Glutamatergic neuron (in vitro differentiated cells): ENCODE results near the gene TTC29. TPM values are rescaled to one million over a fixed set of nuclear protein-coding genes. Genes with fewer than 3 reads are reported as not detected.
"Not testable (repeated sequence)": the region's sequence is repeated elsewhere in the genome, so short reads cannot be mapped to it uniquely, and the experiment has no call there.

Source experiments
- DNase-seq: peaks from one replicate; pipeline ENCODE4 v3.0.0; 2022
- H3K27ac Mint-ChIP-seq: one replicate; pipeline ENCODE4 v1.8.0; 2020; ENCODE audit warnings: mild to moderate bottlenecking, mixed read lengths, inconsistent platforms; ENCODE audit not compliant: unreplicated experiment
- H3K27me3 Mint-ChIP-seq: one replicate; pipeline ENCODE4 v1.8.0; 2020; ENCODE audit warnings: mild to moderate bottlenecking, moderate library complexity, mixed read lengths, inconsistent platforms; ENCODE audit not compliant: unreplicated experiment
- H3K36me3 Mint-ChIP-seq: one replicate; pipeline ENCODE4 v1.8.0; 2020; ENCODE audit warnings: mild to moderate bottlenecking, mixed read lengths, inconsistent platforms; ENCODE audit not compliant: unreplicated experiment
- H3K4me1 Mint-ChIP-seq: one replicate; pipeline ENCODE4 v1.8.0; 2020; ENCODE audit warnings: mild to moderate bottlenecking, low read depth, mixed read lengths, inconsistent platforms; ENCODE audit not compliant: unreplicated experiment
- H3K4me3 Mint-ChIP-seq: one replicate; pipeline ENCODE4 v1.8.0; 2020; ENCODE audit warnings: mild to moderate bottlenecking, mixed read lengths, inconsistent platforms; ENCODE audit not compliant: unreplicated experiment
- H3K9me3 Mint-ChIP-seq: one replicate; pipeline ENCODE4 v1.8.0; 2020; ENCODE audit warnings: mild to moderate bottlenecking, moderate library complexity, mixed read lengths, inconsistent platforms; ENCODE audit not compliant: unreplicated experiment
- total RNA-seq: library from RNA; stranded (reverse); fragmentation: NEBNext Ultra II Directional; extraction: Animal tissue kit (Norgen Biotek cat#: 25700); gene quantifications from one replicate; pipeline ENCODE4 v1.2.1, GENCODE V29; 2021; ENCODE audit not compliant: unreplicated experiment
- TF ChIP-seq, protein P1 (sequence below): fragments of 200-600 bp; sonication (generic); IDR thresholded peaks from one replicate; pipeline ENCODE4 v1.5.0; 2021; ENCODE audit not compliant: partially characterized antibody, unreplicated experiment

Gene TTC29
- total RNA-seq, 1 donor from 2014 or later: 0.44 TPM

DNA sequence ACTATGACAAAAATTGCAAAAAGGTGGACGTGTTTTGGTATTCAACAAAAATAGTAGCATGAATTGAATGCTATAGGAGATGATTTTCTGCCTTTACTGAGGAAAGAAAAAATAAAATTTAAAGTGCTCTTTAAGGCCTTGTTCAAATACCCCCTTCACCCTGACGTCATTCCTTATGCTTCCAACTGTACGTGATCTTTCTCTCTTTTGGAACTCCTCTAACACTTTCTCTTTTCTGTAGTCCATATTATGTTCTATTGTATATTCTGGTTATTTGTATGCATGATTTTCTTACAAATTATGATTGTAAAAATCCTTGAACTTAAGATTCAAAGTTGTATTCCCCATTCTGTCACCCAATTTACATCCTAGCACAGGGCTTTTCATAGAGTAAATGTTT, 206.5 kb downstream of the TTC29 start:
- H3K27me3 Mint-ChIP-seq: no peaks in the 10 kb centered on the region
- H3K9me3 Mint-ChIP-seq: peaks cover 4% of the 10 kb centered on the region
- H3K36me3 Mint-ChIP-seq: peaks cover 6% of the 10 kb centered on the region
- DNase-seq: no peak
- H3K27ac Mint-ChIP-seq: no peak overlapping the region
- no peak overlapping the region for H3K4me3 Mint-ChIP-seq
- TF ChIP-seq, protein P1, sequence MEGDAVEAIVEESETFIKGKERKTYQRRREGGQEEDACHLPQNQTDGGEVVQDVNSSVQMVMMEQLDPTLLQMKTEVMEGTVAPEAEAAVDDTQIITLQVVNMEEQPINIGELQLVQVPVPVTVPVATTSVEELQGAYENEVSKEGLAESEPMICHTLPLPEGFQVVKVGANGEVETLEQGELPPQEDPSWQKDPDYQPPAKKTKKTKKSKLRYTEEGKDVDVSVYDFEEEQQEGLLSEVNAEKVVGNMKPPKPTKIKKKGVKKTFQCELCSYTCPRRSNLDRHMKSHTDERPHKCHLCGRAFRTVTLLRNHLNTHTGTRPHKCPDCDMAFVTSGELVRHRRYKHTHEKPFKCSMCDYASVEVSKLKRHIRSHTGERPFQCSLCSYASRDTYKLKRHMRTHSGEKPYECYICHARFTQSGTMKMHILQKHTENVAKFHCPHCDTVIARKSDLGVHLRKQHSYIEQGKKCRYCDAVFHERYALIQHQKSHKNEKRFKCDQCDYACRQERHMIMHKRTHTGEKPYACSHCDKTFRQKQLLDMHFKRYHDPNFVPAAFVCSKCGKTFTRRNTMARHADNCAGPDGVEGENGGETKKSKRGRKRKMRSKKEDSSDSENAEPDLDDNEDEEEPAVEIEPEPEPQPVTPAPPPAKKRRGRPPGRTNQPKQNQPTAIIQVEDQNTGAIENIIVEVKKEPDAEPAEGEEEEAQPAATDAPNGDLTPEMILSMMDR: no peak
- H3K4me1 Mint-ChIP-seq: no peaks in the 10 kb centered on the region

DNA sequence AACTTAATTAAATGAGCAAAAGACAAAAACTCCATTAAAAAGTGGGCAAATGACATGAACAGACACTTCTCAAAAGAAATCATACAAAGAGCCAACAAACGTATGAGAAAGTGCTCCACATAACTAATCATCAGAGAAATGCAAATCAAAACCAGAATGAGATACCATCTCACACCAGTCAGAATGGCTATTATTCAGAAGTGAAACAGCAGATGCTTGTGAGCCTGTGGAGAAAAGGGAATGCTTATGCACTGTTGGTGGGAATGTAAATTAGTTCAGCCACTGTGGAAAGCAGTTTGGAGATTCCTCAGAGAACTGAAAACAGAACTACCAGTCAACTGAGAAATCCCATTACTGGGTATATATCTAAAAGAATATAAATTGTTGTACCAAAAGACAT, 222.1 kb downstream of the TTC29 start:
- not testable (repeated sequence) for H3K9me3 Mint-ChIP-seq, H3K27me3 Mint-ChIP-seq, H3K4me3 Mint-ChIP-seq, H3K36me3 Mint-ChIP-seq, DNase-seq, H3K27ac Mint-ChIP-seq, H3K4me1 Mint-ChIP-seq

DNA sequence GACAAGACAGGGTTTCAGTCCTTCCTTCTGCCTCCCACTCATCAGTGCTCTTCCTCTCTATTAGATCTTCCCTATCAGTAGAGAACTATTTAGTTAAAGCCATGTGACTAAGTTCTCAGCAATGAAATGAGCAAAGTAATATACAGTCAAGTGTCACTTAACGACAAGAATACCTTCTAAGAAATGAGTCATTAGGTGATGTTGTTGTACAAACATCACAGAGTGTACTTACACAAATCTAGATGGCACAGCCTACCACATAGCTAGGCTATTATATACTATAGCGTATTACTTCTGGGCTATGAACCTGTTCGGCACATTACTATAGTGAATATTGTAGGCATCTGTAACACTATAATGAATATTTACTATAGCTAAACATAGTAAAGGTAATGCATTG, 235.7 kb downstream of the TTC29 start:
- TF ChIP-seq, protein P1: no peak
- peaks cover 2% of the 10 kb centered on the region for H3K9me3 Mint-ChIP-seq
- H3K4me1 Mint-ChIP-seq: peaks cover 8% of the 10 kb centered on the region
- H3K27ac Mint-ChIP-seq: no peak overlapping the region
- no peaks in the 10 kb centered on the region for H3K36me3 Mint-ChIP-seq
- H3K27me3 Mint-ChIP-seq: no peaks in the 10 kb centered on the region
- DNase-seq: no peak
- no peak overlapping the region for H3K4me3 Mint-ChIP-seq

DNA sequence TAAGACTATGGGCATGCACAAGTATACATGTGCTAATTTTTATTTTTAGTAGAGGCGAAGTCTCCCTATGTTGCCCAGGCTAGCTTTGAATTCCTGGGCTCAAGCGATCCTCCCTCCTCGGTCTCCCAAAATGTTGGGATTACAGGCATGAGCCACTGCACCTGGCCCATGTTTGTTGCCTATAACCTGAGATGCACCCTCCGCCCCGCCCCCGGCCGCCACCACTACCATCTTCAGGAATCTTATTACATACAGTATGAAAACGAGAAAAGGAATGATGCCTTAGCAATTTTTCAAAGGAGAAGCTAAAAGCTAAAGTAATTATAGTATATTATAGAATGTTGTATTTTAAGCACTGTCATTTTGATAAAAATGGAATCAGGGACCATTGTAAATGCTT, 245.8 kb downstream of the TTC29 start:
- H3K4me1 Mint-ChIP-seq: no peaks in the 10 kb centered on the region
- H3K36me3 Mint-ChIP-seq: no peaks in the 10 kb centered on the region
- H3K27ac Mint-ChIP-seq: no peak overlapping the region
- TF ChIP-seq, protein P1: no peak
- no peaks in the 10 kb centered on the region for H3K9me3 Mint-ChIP-seq
- H3K4me3 Mint-ChIP-seq: no peak overlapping the region
- H3K27me3 Mint-ChIP-seq: no peaks in the 10 kb centered on the region
- no peak for DNase-seq

DNA sequence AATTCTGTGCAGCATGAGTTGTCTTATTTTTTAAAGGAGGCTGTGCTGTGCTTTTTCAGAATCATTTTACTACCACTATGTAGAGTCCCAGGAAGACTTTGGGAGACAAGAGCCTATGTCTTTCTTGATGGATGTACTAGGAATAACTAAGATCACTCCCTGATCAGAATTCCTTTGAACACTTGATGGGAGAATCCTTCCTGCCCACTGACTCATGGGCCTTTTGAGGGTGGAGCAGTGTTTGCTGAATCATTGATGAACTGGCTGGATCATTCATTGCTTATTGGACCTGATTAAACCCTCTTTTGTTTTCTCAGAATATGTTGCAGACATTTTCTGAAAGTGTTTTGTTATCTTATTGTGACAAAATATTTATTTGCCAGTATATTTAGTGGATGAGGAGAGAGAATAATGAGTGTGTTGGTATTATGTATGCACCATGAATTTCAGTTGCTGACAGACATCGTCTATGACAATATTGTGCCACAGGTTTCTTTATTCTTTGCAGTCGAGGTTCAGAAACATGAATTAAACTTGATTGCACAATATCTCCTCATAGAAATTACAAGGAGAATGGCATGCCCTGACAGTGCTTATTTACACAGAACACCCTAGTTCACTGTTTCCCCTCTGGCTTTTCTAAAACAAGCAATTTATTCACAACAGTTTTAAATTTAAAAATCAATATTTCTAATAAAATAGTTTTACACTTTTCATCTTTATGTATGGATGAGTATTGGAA, 270.7 kb downstream of the TTC29 start:
- no peak for DNase-seq
- no peaks in the 10 kb centered on the region for H3K4me1 Mint-ChIP-seq
- H3K36me3 Mint-ChIP-seq: peaks cover 10% of the 10 kb centered on the region
- peaks cover 4% of the 10 kb centered on the region for H3K27me3 Mint-ChIP-seq
- TF ChIP-seq, protein P1: no peak
- H3K9me3 Mint-ChIP-seq: no peaks in the 10 kb centered on the region
- H3K27ac Mint-ChIP-seq: no peak overlapping the region
- H3K4me3 Mint-ChIP-seq: no peak overlapping the region

DNA sequence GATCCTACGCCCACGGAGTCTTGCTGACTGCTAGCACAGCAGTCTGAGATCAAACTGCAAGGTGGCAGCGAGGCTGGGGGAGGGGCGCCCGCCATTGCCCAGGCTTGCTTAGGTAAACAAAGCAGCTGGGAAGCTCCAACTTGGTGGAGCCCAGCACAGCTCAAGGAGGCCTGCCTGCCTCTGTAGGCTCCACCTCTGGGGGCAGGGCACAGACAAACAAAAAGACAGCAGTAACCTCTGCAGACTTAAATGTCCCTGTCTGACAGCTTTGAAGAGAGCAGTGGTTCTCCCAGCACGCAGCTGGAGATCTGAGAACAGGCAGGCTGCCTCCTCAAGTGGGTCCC, 281.7 kb downstream of the TTC29 start:
- not testable (repeated sequence) for H3K4me1 Mint-ChIP-seq, DNase-seq, H3K27ac Mint-ChIP-seq, H3K36me3 Mint-ChIP-seq, H3K27me3 Mint-ChIP-seq, H3K4me3 Mint-ChIP-seq, H3K9me3 Mint-ChIP-seq
